T-helper 2 cell treated with Interferon-gamma antibody and Interleukin-4, amounts not matched to agents 100 ng/mL and 5 ng/mL, for 36 hours (primary cell): Measurements from ENCODE around the gene MEIKIN. TPM values are rescaled to one million over a fixed set of nuclear protein-coding genes. Genes with fewer than 3 reads are reported as not detected.

Experiments used
- intact Hi-C: fragments of 100-400 bp; cut with micrococcal nuclease; formaldehyde crosslinking; loops from one replicate; pipeline ENCODE4 v1.15.1; 2023
- total RNA-seq: library from RNA; stranded (reverse); gene quantifications from 2 replicates; pipeline ENCODE4 v1.2.3, GENCODE V29; 2022

Gene MEIKIN
- total RNA-seq, 1 donor from 2014 or later: not detected

DNA sequence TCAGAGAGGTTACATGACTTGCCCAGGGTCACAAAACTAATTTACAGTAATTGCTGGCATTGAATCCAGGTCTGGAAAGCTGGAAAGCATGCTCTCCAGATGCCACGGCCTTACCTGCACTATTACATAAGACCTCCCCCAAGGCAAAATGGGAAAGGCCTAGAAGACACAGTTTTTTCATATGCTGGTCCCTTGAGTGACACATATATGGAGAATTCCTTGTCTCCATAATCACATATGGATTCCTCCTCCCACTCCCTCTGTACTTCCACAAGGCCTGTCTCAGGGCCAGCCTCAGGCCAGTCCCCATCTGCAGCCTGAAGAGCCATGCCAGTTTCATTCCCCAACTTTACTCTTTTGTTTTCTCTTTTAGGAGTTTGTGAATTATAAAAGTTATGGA, 28.6 kb upstream of the MEIKIN start:
- intact Hi-C loops: no loop called here

- intact Hi-C loops: no loop called here
Observed at GRCh38 chr5:131973089-131973712, 27.7 kb upstream of the MEIKIN start.

- intact Hi-C loops: no loop called here
Observed at GRCh38 chr5:131968396-131968954, 23.0 kb upstream of the MEIKIN start.

- intact Hi-C loops: no loop called here
Observed at GRCh38 chr5:131966551-131966950, 21.1 kb upstream of the MEIKIN start.

DNA sequence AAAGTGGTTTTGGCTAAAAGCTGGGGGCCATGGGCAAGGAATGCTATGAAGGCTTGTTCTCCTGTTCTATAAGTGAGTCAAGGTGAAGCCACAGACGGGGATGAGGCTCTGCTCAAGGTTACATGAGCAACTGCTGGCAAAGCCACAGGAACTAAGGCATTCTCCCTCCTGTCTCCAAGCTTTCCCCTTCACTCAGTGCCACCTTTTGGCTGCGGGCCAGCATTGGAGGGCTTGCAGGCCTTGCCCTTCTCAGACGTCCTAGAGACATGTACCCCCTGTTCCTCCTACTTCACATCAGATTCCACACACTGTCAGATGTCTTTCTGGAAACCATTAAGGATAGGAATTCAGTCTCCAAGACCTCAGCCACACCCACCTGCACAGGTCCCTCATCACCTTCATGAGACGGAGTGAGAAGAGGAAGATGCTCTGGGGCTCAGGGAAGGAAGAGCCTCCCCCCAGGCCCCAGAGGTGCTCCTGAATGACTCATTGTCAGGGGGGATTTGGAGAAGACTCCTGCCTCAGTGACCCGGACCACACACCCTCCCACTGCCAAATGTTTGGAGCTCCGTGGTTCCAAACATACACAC, 20.5 kb upstream of the MEIKIN start:
- intact Hi-C loops: no loop called here

- intact Hi-C loops: no loop called here
Observed at GRCh38 chr5:131959906-131960305, 14.4 kb upstream of the MEIKIN start.

GRCh38 chr5:131959136-131959535, 13.7 kb upstream of the MEIKIN start:
- intact Hi-C loops: no loop called here

GRCh38 chr5:131957721-131958441, 12.4 kb upstream of the MEIKIN start:
- intact Hi-C loops: no loop called here

DNA sequence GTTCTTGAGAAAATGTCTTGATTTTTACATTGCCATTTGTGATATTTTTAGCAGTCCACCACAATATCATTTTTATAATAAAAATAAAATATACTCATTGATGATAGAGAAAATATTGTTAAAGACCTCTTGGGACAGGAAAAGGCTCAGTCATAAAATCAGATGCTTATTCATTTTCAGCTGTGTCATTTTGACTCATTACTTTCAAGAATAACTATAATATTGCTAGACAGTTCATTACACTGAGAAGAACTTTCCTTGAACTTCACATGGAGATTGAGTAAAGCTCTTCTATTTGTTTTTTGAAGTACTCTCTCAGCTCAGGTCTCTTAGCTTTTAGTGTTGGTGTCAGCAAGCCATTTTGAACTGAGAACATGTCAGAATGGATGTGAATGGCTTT, 8.5 kb upstream of the MEIKIN start:
- intact Hi-C loops: no loop called here

DNA sequence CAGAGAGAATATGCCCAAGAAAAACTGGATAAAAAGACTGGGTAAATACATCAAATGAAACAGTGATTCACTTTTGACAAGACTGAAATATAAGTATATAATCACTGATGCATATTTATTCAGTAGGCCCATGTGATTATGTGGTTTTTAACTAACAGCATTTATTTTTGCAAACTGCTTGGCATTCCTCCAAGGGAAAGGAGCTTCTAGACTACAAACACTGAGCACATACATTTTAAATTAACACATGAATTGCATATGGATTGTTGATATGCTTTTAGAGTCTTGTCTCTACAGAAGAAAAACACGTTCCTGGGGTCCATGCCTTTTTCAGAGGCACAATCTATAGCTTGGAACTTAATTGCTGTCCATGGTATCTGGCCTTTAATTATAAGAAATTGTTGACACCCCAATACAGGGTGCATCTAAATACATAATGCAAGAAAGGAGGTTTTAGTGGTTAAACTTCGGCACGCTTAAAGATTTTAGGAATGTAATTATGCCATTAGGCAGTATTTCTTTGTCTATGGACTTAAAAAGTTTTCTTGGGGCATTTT, 6.9 kb upstream of the MEIKIN start:
- intact Hi-C loops: no loop called here

DNA sequence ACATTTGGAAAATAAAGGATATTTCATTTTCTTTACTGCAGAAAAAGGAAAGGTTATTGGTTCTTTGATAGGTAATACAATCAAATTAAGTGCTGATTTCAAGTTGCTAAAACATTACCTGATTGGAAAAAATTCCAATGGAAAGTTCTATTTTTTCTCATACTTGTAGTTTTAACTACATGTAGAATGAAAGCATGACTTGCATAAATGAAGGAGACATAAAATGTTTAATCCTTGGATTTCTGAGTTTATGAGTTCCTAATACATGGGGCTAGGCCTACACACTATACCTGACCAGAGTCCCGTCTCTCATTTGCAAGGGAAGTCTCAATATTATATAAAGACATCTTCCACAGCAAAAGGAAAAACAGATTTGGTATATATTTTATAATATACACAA, 5.2 kb upstream of the MEIKIN start:
- intact Hi-C loops: no loop called here

DNA sequence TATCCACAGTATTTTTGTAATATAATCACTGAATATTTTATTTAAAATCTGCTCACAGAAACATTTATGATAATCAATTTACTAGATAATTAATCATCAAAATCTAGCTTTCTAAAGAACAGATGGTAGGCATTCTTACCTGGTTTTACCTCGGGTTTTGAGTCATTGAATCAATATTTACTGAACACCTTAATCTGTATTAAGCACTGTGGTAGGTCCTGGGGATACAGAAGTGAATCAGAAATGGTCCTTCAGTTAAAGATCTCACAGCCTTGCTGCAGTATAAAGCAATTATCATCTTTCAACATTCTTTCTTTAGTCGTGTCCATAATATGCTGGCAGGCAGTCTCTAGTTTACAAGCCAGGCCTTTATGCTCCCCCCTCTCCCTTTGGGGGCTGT, 2.0 kb upstream of the MEIKIN start:
- intact Hi-C loops: no loop called here

DNA sequence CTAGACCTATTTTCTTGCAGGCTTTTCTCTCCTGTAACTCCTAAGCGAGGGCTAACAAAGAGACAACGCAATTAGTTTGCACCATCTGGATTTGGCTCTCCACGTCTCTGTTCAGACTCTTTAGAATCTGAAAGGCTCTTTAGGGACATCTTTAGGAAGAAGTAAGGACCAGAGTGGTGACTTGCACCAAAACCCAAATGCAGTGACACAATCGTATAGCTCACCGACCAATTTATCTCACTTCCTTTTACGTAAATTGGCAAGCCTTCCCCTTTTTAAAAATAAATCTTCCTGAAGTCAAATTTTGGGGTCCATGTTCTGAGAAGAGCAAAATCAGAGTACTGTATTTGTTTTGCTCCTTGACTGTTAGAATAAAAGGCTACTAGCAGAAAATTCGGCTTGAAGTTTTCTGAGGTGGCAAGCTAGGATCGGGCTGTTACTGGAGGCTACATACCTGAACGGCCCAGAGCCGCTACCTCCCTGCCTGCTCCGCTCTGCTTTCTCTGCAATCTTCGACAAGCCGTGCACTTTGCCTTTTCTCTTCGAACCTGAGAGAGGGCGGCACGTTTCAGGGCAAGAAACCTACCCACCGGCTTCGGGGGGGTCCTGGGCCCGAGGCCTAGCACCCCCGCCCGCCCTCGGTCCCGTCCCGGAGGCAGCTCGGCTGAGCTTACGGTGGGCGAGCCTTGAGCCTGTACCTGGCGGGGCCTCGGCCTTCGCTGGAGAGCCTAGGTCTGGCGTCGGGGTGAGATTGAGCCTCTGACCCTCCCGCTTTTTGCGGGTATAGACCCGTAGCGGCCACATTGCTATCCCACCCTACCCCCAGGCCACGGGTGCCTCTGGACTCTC, 537 bp downstream of the MEIKIN start:
- intact Hi-C loops: no loop called here

- intact Hi-C loops: no loop called here
Observed at GRCh38 chr5:131943916-131944315, 1.5 kb downstream of the MEIKIN start.

DNA sequence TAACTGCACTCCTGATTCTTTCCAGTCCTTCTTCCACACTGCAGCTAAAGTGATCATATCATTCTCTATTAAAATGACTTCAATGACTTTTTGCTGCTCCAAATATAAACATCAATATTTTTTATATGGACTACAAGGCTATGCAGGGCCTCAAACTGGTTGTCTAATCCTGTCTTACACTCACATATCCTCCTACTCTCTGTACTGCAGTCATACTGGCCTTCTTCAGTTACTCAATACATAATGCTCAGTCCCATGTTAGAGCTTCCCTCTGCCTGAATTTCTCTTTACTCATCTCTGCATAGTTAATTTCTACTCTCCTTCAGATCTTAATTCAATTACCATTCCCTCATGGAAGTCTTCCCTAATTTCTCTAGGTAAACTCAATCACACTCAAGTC, 3.4 kb downstream of the MEIKIN start:
- intact Hi-C loops: no loop called here

- intact Hi-C loops: no loop called here
Observed at GRCh38 chr5:131939690-131940345, 5.6 kb downstream of the MEIKIN start.

- intact Hi-C loops: no loop called here
Observed at GRCh38 chr5:131932235-131932634, 13.2 kb downstream of the MEIKIN start.

- intact Hi-C loops: no loop called here
Observed at GRCh38 chr5:131928957-131929356, 16.5 kb downstream of the MEIKIN start.

- intact Hi-C loops: no loop called here
Observed at GRCh38 chr5:131926168-131926567, 19.3 kb downstream of the MEIKIN start.

DNA sequence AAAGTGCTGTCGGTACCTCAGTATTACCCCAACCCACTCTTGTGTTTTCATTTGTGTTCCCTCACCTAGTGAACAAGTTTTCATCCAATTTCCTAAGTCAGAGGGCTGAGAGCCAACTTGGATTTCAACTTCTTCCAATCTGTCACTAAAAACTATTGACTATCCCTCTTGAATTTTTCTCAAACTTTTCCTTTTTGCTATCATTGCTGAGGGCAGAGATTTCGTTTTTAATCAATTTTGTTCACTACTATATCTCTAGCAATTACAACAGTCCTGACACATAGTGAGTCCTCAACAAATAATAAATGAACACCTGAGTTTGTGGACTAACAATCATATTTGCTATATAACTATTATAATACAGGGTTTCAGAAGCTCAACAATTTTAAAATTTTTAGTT, 29.0 kb downstream of the MEIKIN start:
- intact Hi-C loops: no loop called here

DNA sequence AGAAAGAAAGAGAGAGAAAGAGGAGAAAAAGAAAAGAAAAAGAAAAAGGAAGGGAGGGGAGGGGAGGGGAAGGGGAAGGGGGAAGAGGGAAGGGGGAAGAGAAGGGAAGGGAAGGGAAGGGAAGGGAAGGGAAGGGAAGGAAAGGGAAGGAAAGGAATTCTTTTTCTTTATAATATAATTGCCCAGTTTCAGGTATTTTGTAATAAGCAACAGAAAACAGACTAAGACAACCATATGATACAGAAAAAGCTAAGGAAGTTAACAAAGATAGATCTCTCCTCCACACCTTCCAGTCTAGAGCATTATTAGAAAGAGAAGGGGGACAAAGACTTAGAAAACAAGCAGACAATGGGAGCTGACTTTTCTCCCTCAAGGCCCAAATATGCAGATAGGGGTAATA, 31.0 kb downstream of the MEIKIN start:
- intact Hi-C loops: no loop called here
